ENCODE data around the gene TAGLN.

DNA sequence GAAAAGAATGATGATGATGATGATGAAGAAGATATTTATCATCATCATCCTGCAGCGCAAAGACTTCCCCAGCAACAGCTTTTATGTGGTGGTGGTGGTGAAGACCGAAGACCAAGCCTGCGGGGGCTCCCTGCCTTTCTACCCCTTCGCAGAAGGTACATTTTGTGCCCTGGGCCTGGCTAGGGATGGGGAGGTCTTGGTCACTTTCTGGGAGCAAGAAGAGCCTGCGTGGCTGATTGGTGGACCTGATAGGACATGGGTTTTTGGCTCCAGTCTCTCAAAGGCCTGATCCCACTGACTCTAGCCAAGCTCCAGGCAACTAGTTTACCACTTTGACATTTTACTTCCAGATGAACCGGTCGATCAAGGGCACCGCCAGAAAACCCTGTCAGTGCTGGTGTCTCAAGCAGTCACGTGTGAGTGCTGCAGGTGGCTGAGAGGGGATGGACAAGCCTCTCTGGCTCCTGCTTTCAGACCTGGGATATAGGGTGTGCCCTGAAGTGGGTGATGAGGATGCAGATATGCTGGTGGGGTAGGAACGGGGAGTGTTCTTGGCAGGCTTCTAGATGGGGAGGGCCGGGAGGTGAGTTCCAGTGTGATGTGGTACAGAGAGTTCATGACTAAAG is 15.3 kb upstream of the TAGLN start:
- TF ChIP-seq, protein P1, sequence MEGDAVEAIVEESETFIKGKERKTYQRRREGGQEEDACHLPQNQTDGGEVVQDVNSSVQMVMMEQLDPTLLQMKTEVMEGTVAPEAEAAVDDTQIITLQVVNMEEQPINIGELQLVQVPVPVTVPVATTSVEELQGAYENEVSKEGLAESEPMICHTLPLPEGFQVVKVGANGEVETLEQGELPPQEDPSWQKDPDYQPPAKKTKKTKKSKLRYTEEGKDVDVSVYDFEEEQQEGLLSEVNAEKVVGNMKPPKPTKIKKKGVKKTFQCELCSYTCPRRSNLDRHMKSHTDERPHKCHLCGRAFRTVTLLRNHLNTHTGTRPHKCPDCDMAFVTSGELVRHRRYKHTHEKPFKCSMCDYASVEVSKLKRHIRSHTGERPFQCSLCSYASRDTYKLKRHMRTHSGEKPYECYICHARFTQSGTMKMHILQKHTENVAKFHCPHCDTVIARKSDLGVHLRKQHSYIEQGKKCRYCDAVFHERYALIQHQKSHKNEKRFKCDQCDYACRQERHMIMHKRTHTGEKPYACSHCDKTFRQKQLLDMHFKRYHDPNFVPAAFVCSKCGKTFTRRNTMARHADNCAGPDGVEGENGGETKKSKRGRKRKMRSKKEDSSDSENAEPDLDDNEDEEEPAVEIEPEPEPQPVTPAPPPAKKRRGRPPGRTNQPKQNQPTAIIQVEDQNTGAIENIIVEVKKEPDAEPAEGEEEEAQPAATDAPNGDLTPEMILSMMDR (IDR thresholded peaks at IDR 0.05), result no peak
- TF ChIP-seq POLR2A (IDR thresholded peaks at IDR 0.05), result no peak
